NCI-H2107 treated with DMSO at 0.1 percent for 48 hours (cell line): Measurements from ENCODE around the gene TM2D3.

Experiments
- DNase-seq: peaks from one replicate; lab custom pipeline; 2025; ENCODE audit not compliant: unreplicated experiment; lab: John Stamatoyannopoulos, UW

TM2D3 gene

DNA sequence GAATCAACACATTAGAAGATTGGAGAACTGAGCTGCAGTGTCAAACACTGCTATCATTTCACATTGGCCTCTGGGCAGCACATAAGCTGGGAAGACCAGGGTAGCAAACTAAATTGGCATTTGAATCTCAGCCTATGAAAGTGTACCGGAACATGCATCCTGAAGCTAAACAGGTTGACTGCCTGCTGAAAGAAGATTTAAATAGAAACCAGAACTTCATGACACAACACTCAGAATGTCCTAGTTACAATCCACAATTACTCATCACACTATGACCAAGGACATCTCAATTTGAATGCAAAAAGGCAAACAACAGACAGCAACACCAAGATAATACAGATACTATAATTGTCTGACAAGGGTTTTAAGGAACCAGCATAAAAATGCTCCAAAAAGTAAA lies 26.2 kb downstream of the TM2D3 start:
- no peak for DNase-seq

DNA sequence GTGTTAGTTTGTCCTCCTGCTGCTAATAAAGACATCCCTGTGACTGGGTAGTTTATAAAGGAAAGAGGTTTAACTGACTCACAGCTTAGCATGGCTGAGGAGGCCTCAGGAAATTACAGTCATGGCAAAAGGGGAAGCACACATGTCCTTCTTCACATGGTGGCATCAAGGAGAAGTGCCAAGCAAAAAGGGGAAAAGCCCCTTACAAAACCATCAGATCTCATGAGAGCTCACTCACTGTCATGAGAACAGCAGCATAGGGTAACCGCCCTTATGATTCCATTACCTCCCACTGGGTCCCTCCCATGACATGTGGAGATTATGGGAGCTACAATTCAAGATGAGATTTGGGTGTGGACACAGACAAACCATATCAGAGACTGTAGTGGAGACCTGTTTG lies 27.0 kb downstream of the TM2D3 start:
- no peak for DNase-seq

DNA sequence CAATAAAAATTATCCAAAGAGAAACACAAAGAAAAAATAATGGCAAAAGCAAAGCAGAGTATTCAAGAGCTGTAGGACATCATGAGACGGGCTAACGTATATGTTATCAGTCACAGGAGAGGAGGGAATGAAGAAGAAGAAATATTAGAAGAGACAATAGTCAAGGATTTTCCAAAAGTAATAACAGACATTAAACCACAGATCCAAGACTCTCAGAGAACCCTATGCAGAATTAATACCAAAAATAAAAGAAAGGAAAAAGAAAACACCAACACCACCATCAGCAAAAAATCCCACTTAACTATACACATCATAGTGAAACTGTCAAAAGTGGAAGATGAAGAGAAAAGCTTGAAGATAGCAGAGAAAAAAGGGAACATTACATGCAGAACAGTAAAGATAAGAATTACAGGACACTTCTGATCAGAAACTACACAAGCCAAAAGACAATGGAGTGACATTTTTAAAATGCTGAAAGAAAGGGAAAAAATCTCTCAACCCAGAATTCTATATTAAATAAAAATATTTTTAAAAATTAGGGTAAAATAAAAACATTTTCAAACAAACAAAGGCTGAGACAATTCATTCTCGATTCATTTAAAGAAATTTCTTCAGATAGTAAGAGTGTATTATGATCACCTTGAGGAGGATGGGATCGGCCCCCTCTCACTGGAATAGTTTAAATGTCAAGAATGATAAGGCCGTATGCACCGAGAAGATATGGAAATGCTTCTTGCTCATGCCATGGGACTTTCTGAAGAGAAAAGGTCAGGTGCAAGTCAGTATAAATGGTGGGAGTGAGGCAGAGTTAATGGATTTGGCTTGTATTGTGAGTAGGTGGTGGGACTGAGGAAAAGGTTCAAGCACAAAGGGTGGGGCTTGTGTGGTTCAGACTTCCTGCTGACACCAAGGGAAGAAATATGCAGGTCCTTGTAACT lies 28.5 kb downstream of the TM2D3 start:
- no peak for DNase-seq

DNA sequence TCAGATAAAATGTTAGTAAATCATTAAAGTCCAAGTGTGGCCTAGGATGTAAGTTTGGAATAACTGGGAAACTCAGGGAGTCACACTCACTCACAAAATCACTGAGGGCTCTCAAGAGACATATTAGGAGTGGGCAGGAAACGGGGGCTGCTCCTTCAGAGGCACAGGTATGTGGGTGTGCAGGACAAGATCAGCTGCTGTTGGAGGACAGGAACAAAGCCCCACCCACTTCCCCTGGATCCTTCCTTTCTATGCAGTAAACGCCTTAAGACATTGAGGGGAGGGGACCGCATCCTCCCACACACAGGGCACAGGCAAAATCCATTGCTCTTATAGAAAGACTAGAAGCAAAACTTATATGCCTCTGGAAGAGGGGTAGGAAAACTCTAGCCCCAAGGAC lies 30.2 kb downstream of the TM2D3 start:
- no peak for DNase-seq

DNA sequence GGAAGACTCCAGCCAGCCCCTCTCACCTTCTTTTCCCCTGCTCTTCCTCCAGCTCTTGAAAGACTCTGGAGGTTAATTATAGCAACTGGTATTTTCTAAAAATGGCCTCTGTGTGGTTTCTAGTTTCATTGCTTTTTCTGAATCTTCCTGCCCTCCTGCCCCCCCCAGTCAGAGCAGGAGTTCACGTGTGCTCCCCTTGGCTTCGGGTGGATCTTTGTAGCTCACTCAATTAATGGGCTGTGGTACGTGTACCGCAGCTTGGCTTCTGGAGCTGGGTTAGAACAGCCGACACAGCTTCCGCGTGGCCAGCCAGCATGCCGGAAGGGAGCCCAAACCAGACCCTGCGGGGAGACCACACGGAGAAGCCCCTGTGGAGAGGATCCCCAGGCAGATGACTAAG lies 31.5 kb downstream of the TM2D3 start:
- no peak for DNase-seq

DNA sequence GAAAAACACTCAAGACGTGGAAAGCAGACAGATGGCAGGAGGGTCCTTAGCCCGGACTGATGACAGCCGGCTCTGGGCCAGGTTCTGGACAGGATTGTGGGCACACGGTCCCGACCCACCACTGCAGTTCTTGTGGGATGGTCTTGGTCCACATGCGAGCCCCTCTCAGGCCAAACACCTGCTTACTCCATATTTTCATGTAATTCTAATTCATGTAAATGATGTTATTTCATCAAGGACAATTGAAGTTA lies 32.6 kb downstream of the TM2D3 start:
- DNase-seq: no peak

DNA sequence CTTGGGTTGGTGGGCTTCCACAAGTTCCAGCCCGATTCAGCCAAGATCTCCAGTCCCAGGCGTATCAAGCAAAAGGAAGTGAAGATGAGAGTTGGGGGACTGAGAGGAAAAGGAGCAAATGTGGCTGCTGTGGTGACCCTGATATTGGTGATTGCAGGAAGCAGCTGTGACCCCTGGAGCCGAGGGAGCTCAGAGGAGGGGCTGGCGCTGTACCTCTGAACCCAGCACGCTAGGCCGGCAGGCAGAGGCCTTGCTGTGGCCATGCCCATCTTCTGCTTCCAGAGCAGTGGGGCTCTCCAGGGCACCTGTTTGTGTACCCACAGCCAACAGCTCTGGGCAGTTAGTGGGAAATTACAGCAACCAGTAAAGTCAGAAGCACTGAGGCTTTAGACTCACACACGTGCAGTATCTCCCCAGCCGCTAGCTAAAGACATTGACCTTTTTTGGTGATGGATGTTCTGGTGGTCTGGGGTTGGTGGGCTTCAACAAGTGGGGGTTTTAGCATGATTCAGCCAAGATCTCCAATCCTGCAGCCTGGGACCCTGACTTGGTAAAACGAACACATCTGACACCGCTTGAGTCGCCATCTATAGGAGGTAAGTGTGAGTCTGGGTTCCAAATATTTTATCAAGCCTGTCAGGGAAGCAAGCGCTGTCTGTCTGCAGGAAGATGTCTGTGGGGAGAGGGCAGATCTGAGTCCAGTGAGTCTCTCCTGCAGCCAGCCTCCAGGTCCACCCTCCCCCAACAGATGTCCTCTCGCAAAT lies 33.1 kb downstream of the TM2D3 start:
- DNase-seq: no peak

DNA sequence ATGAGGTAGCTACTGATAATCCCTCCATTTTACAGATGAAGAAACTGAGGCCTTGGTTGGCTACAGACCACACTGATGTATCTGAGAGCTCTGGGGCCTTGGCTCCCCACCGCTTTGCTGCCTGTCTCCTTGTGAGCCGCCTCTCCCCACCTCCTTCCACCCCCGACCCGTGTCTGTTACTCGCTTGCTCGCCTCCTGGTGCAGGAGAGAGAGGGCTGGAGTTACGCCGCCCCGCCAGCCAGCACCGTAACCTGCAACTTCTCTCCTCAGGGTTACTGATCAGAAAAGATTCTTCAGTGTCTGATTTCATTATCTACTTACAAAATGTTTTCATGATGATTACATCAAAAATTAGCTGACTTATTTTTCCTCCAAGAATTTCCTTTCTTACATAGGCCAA lies 34.1 kb downstream of the TM2D3 start:
- DNase-seq: no peak

DNA sequence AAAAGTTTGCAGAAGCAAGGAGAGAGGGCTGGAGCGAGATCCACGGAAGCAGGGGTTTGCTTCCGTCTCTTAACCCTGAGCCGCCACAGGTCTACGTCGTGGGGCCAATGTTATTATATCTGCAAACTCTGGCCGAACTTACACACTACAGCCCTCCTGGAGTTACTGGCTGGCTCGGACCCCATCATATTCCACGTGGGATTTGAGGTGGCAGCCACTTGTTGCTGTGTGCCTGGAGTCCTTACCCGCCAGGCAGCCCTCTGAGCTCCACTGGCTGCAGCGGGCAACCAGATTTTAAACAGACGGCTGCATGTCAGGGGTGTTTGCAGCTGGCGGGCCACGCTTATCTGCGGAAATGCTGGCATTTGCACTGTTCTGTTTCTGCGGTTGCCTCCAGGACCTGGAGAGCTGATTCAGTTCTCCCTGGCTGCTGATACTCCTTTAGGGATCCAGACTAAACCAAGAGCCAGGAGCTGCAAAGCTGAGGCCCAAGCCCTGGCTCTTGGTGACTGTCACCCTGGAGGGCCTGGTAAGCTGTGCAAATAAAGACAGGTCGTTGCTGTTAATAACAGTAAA lies 34.7 kb downstream of the TM2D3 start:
- no peak for DNase-seq

DNA sequence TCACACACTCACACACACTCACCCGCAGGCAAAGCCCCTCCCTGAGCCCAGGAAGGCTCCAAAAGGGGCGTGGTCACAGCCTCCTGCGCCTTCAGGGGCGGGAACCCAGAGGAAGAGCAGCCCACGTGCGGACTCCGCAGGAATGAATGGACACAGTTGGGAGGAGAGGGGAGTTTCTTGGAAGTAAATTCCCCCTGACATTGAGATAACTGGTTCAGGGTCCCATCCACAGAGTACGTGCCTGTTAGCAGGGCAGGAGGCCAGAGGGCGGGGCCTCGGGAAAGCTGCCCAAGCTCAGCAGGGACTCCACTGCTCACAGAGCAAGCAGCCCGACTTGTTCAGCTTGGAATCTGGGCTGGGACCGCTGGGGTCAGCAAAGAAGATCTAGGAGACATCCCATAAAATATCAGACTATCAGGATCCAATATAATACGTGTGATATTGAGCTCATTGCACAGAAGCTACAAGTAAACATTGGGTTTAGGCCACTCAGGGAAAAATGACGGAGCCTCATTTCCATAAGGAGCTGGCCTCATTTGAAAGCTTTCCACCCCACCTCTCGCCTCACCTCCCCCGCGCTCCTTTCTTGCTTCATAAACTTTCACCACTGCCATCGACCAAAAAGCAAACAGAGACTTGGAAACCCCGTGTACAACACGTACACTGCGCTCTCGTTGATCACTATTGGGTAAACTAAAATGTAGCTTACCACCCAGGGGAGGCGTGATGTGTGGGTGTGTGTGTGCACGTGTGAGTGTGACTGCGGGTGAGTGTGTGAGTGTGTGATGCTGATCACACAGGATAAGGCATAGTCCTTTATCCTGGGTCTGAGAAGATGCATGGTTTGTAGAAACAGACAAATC lies 36.0 kb downstream of the TM2D3 start:
- DNase-seq: no peak

DNA sequence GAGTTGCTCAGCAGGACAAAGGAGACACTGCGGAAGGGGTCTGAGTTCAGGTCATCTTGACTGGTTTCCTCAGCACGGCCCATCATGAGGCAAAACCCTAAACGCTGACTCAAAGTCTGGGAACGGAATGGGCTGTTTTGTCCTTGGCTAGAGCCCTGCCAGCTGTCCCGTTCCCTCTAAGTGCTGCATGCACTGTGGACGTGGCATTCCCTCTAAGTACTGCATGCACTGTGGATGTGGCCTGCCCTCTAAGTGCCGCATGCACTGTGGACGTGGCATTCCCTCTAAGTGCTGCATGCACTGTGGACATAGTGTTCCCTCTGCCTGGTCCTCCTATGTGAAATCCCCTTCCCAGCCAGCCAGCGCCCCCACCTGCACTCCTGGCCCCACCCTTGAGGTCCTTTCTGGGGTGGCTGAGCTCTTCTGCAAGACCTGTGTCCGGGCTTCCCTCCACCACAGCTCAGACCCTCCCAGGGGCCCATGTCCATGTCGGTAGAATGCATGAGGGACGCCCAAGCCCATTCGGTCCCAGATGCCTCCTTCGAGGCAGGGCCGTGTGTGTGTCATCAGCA lies 36.7 kb downstream of the TM2D3 start:
- no peak for DNase-seq

DNA sequence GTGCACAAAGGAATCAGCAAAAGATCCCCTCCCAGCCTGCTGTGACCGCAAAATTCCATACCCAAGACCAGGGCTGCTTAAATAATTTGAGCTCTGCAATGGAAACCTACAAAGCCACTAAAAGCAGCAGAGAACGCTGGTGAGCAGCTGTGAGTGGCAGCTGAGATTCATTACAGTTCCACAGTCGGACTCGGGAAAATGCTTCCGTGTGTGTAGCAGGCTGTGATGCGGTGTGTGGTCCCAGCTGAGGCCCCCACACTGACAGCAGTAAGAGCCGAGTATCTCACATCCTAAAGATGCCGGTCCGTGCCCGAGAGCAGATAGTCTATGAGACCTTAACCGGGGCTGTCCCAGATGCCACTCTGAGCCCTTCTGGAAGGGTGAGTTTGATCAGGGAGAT lies 37.4 kb downstream of the TM2D3 start:
- DNase-seq: no peak

DNA sequence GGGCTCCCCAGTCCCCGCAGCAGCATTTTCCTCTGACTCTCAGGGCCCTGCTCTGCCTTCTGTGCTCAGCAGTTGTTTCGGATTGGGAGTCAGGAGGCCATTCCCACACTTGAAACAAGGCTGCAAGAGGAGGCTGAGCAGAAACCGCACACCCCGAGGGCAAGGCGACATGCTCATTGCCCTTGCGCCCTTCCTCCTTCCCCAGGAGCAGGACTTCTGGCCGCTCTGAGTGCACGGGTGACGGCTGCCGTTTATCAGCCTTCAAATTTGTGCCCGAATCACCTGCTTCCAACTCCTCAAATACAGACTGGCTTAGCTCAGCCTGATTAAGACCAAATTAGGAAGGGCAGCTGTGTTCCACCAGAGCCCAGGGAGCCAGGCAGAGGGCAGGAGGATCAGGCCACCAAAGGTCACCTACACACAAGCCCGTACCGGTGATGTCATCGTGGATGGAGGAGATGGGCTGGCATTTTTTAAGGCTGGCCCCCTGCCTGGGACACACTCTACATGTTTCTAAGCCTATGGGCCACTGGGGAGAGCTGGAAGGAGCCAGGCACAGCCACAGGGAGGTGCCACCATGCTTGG lies 38.1 kb downstream of the TM2D3 start:
- peak; percentile 34 for DNase-seq

DNA sequence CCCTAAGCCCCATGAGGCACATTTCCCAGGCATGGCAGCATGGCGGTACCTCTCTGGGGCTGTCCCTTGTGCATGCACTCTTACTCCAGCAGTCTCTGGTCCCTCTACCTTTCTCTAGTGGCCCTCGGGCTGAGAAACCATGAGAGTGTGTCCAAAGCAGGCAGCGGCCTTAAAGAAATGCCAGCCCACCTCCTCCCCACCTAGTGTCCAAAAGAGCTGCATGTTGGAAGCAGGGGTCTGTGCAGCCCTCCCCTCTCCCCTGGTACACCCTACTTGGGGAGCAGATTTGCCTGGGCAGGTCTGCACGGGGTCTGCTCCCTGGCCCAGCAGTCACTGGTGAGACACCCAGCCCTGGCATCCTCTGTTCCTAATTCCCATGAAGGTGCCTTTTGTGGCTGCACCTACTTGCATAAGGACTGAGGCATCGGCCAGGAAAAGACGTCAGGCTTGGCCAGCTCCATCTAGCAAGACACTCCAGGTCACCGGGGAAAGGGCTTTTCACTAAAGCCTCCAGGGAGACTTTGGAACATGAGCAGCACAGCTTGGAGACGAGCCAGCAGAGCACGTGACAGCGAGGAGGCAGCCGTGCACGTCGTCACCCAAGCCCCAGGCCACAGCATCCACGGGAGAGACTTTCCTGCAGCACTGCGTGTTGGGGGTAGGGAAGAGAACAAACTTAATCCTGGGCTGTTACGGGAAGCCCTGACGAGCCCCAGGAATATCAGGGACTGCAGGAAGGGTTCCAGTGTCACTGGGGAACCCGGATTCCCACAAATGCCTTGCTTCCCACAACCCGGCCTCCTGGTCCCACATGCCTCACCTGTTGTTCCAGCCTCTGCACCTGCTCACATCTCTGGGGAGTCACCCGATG lies 38.8 kb downstream of the TM2D3 start:
- DNase-seq: peak; percentile 64

DNA sequence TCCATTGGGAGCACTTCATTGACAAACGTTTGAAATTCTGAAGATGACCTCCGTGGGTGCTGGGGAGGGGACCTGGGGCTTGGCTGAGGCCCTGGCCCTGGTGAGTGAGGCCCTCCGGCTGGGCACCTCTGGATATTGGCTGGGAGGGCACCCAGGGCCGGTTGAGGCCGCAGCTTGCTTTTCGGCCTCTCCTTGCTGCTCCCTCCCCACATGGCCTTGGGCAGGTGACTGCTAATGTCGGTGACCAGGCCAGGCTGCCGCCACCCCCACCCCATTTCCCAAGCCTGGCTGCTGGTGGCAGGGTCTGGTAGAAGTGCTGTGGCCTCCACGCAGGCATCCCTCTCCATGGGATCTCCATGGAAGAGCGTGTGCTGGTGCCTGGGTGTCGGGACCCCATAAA lies 39.5 kb downstream of the TM2D3 start:
- no peak for DNase-seq

DNA sequence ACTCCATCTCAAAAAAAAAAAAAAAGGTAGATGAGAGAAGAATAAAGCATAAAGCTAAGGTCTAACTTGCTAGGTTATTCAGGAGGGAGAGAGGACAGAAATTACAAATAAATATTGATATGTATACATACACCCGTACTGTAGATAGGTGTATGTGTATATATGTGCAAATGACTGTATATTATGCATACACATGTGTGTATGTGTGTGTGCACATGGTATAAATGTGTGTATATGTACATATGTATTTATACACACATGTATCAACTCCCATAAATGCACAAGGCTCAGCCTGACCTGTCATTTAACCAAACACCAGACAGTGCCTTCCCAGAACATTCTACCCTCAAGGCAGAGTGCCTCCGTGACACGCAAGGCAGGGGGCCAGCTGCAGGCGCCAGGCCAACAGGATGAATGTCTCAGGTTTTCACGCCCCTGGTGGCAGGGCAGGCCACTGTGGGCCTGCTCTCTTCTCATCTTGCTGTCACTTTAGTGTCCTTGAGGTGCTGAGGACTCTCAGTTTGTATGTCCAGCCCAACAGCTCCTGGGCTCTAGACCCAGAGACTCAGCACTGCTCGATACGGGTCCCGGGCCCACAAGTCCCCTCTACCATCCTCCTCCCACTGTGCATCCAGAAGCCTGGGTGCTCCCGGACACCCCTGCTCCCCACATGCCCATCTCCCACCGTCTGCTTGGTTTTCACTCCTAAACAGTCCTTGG lies 40.4 kb downstream of the TM2D3 start:
- no peak for DNase-seq

DNA sequence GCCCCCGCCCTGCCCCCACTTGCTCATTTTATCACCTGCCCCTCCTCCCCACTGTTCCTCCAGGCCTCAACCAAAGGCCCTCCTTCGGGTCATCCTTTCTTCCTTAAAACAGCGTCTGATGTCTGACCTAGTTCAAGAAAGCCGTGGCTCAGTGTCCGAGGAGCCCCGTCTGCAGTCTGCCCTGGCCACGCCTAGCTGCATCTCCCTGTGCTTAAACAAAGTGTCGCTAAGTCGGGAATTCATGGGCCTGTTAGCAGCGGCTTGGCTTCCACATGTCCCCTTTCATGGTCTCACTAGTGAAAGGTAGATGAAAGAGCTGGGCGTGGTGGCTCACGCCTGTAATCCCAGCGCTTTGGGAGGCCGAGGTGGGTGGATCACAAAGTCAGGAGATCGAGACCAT lies 41.2 kb downstream of the TM2D3 start:
- no peak for DNase-seq

DNA sequence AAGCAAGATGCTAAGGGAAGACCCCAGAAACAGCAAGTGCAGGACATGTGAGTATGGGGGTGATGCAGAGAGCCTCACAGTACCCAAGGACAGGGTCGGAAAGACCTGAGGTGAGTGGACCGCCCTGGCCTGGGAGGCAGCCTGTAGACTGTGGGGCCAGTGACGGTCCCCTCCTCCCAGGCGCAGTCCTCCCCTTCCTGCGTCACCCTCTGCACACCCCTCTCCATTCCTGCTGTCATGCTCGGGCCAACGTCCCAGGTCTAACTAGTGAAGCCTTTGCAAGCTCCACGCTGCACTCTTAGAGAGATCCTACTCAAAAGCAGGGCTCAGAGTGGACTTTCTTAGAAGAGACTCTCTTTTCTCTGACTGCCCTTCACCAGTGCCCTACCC lies 41.6 kb downstream of the TM2D3 start:
- DNase-seq: no peak
